HG02885 (cell line): ENCODE data around the gene UQCR11.

ENCODE experiments used
- ATAC-seq: cut with Tn5 transposase; IDR thresholded peaks from one replicate; pipeline ENCODE4 v1.9.1; 2021; ENCODE audit warnings: mild to moderate bottlenecking; ENCODE audit not compliant: unreplicated experiment, poor library complexity

The UQCR11 gene

DNA sequence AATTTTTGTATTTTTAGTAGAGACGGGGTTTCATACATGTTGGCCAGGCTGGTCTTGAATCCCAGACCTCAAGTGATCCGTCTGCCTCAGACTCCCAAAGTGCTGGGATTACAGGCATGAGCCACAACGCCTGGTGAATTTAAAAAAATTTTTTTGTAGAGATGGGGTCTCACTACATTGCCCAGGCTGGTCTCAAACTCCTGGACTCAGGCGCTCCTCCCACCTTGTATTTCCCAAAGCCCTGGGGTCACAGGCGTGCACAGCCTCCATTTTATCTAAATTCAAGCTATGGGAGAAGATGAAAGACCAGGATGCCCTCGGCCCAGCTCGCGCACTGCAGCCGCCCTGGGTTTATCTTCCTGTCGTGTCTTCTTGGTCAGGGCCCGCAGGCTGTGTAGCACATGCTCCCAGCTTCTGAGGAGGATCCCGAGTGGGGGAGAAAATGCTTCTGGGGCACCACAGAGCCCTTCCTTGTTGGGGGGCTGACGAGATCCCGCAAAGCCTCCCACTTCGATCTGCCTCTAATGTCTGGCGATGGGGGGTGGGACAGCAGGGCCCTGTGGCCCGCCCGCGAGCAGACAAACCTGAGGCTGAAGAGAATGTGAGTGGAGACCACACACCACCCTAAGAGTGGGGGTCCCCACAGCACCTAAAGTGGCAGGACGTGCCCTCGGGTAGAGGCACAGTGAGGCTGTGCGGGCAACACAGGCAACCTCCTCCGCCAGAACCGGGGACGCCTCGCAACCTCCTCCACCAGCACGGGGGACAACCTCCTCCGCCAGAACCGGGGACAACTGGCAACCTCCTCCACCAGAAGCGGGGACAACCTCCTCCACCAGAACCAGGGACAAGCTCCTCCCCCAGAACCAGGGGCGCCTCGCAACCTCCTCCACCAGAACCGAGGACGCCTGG is 31.3 kb upstream of the UQCR11 start:
- no peak for ATAC-seq

GRCh38 chr19:1634938-1635243 is 29.6 kb upstream of the UQCR11 start:
- no peak for ATAC-seq

DNA sequence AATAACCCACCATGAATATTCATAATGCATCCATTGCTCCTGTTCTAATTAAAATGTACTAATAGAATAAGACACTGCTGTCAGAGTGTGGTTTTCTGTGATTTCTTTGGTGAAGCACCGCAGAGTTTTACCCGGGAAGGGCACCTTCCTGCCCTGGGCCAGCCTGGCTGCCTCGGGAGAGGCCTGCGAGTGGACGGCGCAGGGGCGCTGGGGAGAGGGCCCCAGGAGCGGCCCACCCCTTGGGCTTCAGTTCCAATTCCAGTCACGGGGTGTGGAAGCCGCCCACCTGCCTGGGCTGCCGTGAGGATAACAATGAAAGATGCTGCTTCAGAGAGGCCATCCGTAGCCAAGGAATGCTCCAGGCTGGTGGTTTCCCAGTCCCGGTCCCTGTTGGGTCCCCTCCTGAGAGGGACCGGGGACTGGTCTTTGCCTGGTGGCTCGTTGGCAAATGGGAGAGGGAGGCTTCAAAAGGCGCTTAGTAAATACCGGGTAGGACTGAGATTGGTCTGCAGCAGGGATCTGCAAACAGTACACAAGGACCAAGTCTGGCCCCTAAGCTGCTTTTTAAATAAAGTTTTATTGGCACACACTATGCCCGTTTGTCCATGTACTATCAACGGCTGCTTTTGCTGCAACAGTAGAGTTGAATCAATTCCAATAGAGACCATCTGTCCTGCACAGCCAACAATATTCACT is 29.1 kb upstream of the UQCR11 start:
- no peak for ATAC-seq

- ATAC-seq, result no peak
Measured at GRCh38 chr19:1633269-1633826, 28.1 kb upstream of the UQCR11 start.

- no peak for ATAC-seq
Measured at GRCh38 chr19:1632462-1633268, 27.4 kb upstream of the UQCR11 start.

GRCh38 chr19:1631557-1632100 is 26.4 kb upstream of the UQCR11 start:
- ATAC-seq, result no peak

DNA sequence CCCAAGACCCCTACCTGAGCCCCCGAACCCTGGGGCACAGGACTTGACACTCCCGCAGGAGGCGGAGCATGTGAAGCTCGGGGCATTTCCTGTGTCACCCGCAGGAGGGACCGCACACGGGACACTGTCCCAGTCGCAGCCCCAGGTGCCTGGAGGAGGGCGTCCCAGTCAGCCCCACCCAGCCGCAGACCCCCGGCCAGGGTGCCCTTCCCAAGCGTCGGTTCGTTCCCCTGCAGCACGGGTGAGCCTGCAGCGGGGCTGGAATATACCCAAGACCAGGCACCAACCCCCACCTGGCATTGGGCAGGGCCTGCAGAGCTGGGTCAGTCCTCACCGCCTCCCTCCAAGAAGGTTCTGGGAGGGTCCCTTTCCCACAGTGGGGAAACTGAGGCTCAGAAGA is 25.5 kb upstream of the UQCR11 start:
- no peak for ATAC-seq

DNA sequence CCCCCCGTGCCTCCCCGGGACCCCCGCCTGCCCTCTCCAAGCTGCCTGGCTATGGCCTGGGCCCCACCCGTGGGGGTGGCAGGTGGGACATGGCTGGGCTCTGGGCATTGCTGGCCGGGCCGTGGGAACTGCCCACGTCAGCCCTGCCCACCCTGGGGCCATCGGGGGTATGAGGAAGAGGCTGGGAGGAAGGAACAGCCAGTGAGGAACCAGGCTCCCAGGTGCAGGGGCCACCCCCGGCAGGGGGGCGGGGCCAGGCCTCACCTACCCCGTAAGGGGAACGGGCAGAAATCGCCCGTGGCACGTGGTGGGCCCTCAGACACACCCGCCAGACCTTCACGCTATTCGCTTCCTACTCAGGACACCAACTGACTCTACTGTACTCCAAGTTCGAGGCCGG is 24.8 kb upstream of the UQCR11 start:
- ATAC-seq, result no peak

DNA sequence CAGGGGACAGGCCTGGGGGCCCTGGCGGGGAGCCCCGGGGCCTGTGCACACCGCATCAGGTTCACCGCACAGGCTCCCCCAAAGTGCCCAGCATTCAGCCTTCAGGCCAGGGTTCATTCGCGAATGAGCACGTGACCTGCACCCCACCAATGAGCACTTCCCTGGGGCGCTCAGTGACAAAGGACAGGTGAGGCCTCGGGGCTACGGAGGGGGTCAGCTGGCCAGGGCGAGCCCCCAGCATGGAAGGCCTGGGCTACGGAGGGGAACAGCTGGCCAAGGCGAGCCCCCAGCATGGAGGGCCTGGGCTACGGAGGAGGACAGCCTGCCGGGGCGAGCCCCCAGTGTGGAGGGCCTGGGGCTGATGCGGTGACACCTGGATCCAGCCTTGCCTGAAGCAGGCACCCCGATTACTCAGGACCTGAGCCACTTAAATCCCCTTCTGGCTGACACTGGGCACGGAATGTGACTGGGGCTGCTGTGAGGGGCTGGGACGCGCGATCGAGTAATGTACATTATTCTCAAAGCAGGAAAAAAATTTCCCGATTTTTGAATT is 24.1 kb upstream of the UQCR11 start:
- no peak for ATAC-seq

- no peak for ATAC-seq
Measured at GRCh38 chr19:1627194-1627593, 21.9 kb upstream of the UQCR11 start.

DNA sequence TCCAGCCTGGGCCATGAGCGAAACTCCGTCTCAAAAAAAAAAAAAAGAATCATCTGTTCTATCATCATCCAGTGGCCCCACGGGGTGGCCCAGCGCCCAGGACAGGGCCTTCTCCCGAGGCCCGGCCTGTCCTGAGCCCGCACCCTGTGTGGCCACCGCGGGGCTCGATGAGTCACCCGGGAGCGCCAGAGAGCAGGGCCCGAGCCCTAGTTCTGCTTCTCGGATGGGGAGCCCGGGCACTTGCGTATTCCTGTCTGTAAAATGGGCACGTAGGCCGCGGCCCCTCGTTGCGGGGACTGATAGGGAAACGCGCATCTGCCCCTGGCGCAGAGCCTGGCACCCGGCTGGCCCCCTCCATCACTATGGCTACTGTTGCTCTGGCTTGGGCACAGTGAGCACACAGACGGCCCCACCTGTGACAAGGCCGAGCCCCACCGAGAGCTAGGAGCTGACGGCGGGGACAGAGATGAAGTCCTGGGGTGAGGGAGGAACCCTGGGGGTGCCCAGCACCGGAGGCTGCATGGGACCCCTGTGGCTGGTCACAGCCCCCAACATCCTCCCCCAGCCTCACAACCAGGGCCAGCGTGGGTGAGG is 21.3 kb upstream of the UQCR11 start:
- ATAC-seq, result no peak

- ATAC-seq, result no peak
Measured at GRCh38 chr19:1624458-1624857, 19.2 kb upstream of the UQCR11 start.

DNA sequence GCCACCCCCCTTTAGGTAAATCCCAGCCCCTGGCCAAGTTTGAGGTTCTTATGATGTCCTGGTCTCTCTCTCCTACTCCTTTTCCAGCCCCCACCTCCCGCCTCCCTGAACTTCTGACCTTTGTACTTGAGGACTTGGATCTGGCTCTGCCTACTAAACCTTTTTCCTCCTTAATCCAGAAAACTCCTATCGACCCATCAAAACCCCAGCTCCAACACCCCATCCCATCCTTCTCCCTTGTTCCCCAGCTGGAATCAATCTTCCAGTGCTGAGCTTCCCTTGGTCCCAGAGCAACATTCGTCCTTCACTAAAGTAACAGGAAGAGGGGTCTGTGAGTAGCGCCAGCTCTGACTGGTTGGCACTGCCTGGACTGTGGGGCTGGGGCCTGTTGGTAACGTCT is 17.3 kb upstream of the UQCR11 start:
- ATAC-seq, result no peak

DNA sequence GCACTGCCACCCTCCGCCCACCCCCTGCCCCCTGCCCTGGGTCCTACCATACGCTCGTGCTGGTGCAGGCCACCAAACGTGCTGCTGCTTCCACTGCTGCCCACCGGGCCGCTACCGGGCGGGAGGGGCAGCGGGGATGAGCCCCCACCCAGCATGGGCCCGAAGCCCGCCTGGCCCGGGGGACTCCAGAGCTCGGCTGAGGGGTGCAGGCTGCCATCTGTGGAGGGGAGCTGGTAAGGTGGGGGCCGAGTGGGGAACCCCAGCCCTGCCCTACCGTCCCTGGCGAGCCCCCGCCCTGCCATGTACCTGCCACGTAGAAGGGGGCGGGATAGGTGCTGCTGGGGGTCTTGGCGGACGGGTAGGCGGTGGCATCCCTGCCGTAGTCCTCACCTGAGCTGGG is 16.7 kb upstream of the UQCR11 start:
- no peak for ATAC-seq

DNA sequence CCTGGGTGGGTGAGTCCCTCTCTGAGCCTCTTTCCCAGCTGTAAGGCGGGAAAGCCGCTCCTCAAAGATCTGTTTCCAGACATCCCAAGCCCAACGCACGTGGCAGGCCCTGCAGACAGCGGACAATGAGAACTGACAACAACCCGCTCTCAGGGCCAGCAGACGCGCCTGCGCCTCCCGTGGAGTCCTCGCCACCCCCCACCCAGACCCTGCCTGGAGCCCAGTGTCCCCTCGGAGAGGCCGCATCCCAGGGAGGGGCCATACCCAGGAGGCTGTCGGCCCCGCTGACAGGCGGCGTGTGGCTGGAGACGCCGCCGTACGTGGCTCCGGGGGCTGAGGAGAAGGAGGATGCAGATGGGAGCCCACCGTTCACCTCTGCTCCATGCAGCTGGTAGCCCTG is 16.3 kb upstream of the UQCR11 start:
- ATAC-seq, result no peak

GRCh38 chr19:1621021-1621420 is 15.8 kb upstream of the UQCR11 start:
- ATAC-seq, result no peak

DNA sequence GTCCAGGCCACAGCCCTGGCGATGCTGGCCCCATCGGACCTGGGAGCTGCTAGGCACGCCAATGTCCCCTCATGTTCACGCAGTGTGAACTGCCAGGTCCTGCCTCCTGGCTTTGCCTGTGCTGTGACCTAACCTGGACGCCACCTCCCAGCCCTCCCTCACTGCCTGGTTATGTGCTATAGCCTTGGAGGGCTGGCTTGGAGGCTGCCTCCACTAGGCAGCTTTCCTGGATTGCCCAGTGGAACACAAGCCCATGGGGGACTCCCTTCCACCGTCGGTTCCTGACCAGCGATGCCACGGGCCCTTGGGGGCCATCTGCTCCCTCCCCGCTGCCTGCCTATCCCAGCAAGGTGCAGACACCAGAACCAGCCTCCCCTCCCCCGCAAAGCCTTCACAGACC is 15.2 kb upstream of the UQCR11 start:
- ATAC-seq, result no peak

DNA sequence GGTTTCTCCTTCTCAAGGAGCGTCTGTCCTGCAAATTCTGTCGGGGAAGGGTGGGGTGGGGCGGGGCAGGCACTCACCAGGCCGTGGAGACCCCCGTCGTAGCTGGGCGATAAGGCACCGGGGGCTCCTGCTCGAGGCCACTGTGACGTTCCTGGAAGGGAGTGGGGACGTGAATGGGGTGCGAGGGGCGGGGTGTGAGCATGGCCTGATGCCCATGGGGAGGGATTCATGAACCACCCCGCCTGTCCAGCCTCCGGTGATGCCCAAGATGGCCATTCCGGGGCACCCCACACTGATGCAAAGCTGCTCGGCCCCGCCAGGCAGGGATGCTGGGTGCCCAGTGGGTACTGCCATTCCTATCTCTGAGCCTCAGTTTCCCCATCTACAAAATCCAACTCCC is 14.4 kb upstream of the UQCR11 start:
- no peak for ATAC-seq

DNA sequence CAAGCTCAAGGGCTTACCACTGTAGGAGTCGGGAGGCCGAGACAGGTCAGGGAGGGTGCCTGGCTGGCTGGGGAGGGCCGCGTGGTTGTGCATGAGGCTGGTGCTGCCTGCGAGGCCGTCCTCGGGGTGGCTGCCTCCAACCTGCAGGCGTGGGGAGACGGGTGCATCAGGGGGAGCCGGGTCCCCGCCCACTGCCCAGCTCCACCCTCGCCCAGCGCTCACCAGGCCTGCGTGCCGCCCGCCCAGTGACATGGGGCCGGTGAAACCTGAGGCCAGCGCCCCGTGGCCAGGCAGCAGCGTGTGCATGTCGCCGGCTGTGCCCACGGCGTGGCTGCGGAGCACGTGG is 13.8 kb upstream of the UQCR11 start:
- no peak for ATAC-seq
